Liver (tissue), 3 donors: Measurements from ENCODE around the gene MAEL.

Source experiments
- ATF3 ChIP-seq: IDR thresholded peaks from 2 replicates; pipeline ENCODE4 v1.6.1; 2016; ENCODE audit warnings: antibody characterized with exemption
- CTCF ChIP-seq: fragments of 150-350 bp; IDR thresholded peaks from 2 replicates; pipeline ENCODE4 v1.5.1; 2017; ENCODE audit warnings: improper control_type of control experiment, low read depth, low read length; ENCODE audit not compliant: missing input control
- EGR1 ChIP-seq, 2 donors: IDR thresholded peaks; 2 replicates each; pipeline ENCODE4 v1.6.1; 2016 to 2018; ENCODE audit warnings: antibody characterized with exemption in 2 of 2, low read depth in 2 of 2
- GABPA ChIP-seq, 2 donors: IDR thresholded peaks in 1 of 2; conservative IDR thresholded peaks in 1 of 2; 2 replicates each; pipeline ENCODE4 v1.6.1; 2016; ENCODE audit warnings: antibody characterized with exemption in 2 of 2, mild to moderate bottlenecking in 1 of 2, moderate library complexity in 1 of 2
- JUND ChIP-seq, 2 donors: IDR thresholded peaks; 2 replicates each; pipeline ENCODE4 v1.6.1; 2016; ENCODE audit warnings: antibody characterized with exemption in 2 of 2
- NR2F2 ChIP-seq: IDR thresholded peaks from 2 replicates; pipeline ENCODE4 v1.6.1; 2016; ENCODE audit warnings: antibody characterized with exemption
- RAD21 ChIP-seq, 2 donors: IDR thresholded peaks; 2 replicates each; pipeline ENCODE4 v1.6.1; 2016; ENCODE audit warnings: antibody characterized with exemption in 2 of 2, mild to moderate bottlenecking in 2 of 2
- REST ChIP-seq: IDR thresholded peaks from 2 replicates; pipeline ENCODE4 v1.6.1; 2016; ENCODE audit warnings: antibody characterized with exemption, mild to moderate bottlenecking
- RXRA ChIP-seq, 2 donors: IDR thresholded peaks; 2 replicates each; pipeline ENCODE4 v1.6.1; 2017 to 2018; ENCODE audit warnings: antibody characterized with exemption in 2 of 2, mild to moderate bottlenecking in 1 of 2
- TAF1 ChIP-seq: conservative IDR thresholded peaks from 2 replicates; pipeline ENCODE4 v1.6.1; 2016; ENCODE audit warnings: antibody characterized with exemption, mild to moderate bottlenecking
- YY1 ChIP-seq: IDR thresholded peaks from 2 replicates; pipeline ENCODE4 v1.6.1; 2016; ENCODE audit warnings: antibody characterized with exemption, mild to moderate bottlenecking
- donor health status: healthy.
- donor health status: healthy.

GRCh38 chr1:166988974-166989515, at the start of gene MAEL:
- no peak for TF ChIP-seq CTCF
- no peak for TF ChIP-seq RXRA (IDR thresholded peaks at IDR 0.05)
- no peak for TF ChIP-seq YY1
- no peak for TF ChIP-seq TAF1
- no peak for TF ChIP-seq REST
- TF ChIP-seq EGR1 (IDR thresholded peaks at IDR 0.05; ENCODE audit: low read depth in 2 of 2) = no peak
- TF ChIP-seq RAD21 (IDR thresholded peaks at IDR 0.05) = no peak
- no peak for TF ChIP-seq GABPA (IDR thresholded peaks at IDR 0.05 in 1 of 2, conservative IDR thresholded peaks at IDR 0.05 in 1 of 2)
- no peak for TF ChIP-seq ATF3
- TF ChIP-seq NR2F2 = no peak
- TF ChIP-seq JUND (IDR thresholded peaks at IDR 0.05) = no peak
